GM18907 (cell line): ENCODE data around the gene ADAM8.

Experiments
- ATAC-seq: cut with Tn5 transposase; IDR thresholded peaks from one replicate; pipeline ENCODE4 v1.9.1; 2021; ENCODE audit warnings: mild to moderate bottlenecking, moderate library complexity; ENCODE audit not compliant: unreplicated experiment

ADAM8 gene

GRCh38 chr10:133282846-133283390 lies 6.2 kb upstream of the ADAM8 start:
- no peak for ATAC-seq

GRCh38 chr10:133281628-133282372 lies 5.1 kb upstream of the ADAM8 start:
- ATAC-seq: no peak

GRCh38 chr10:133281084-133281483 lies 4.4 kb upstream of the ADAM8 start:
- ATAC-seq: no peak

GRCh38 chr10:133280391-133281059 lies 3.9 kb upstream of the ADAM8 start:
- ATAC-seq: no peak

- no peak for ATAC-seq
Measured at GRCh38 chr10:133279326-133280226, 2.9 kb upstream of the ADAM8 start.

- ATAC-seq: peak; percentile 40
Measured at GRCh38 chr10:133278577-133279265, 2.1 kb upstream of the ADAM8 start.

- ATAC-seq: no peak
Measured at GRCh38 chr10:133277993-133278576, 1.4 kb upstream of the ADAM8 start.

GRCh38 chr10:133277277-133277992 lies 767 bp upstream of the ADAM8 start:
- ATAC-seq: no peak

- no peak for ATAC-seq
Measured at GRCh38 chr10:133276100-133276434, 601 bp downstream of the ADAM8 start.

GRCh38 chr10:133275684-133276092 lies 980 bp downstream of the ADAM8 start:
- peak; percentile 29 for ATAC-seq

GRCh38 chr10:133274751-133275683 lies 1.7 kb downstream of the ADAM8 start:
- peak; percentile 59 for ATAC-seq

GRCh38 chr10:133273534-133274143 lies 3.0 kb downstream of the ADAM8 start:
- no peak for ATAC-seq

- ATAC-seq: no peak
Measured at GRCh38 chr10:133272964-133273420, 3.7 kb downstream of the ADAM8 start.

- no peak for ATAC-seq
Measured at GRCh38 chr10:133272301-133272963, 4.2 kb downstream of the ADAM8 start.

- ATAC-seq: no peak
Measured at GRCh38 chr10:133271521-133272300, 5.0 kb downstream of the ADAM8 start.

- no peak for ATAC-seq
Measured at GRCh38 chr10:133270773-133271297, 5.8 kb downstream of the ADAM8 start.
